HG03175 (cell line): ENCODE data around the gene VPS25.
A peak's percentile ranks its signal among the peaks of the same experiment; 100 is the strongest.

Experiments
- ATAC-seq: cut with Tn5 transposase; IDR thresholded peaks from one replicate; pipeline ENCODE4 v1.9.1; 2021; ENCODE audit warnings: mild to moderate bottlenecking, moderate library complexity; ENCODE audit not compliant: unreplicated experiment

VPS25 gene

GRCh38 chr17:42792545-42792944 is 19.3 kb downstream of the VPS25 start:
- no peak for ATAC-seq

GRCh38 chr17:42795061-42795460 is 21.8 kb downstream of the VPS25 start:
- no peak for ATAC-seq

GRCh38 chr17:42795465-42795864 is 22.2 kb downstream of the VPS25 start:
- ATAC-seq = no peak

GRCh38 chr17:42796066-42796758 is 23.0 kb downstream of the VPS25 start:
- ATAC-seq = no peak

- no peak for ATAC-seq
Observed at GRCh38 chr17:42797067-42798007, 24.1 kb downstream of the VPS25 start.

GRCh38 chr17:42798011-42798382 is 24.7 kb downstream of the VPS25 start:
- ATAC-seq = no peak

- peak; percentile 89 for ATAC-seq
Observed at GRCh38 chr17:42798383-42799380, 25.4 kb downstream of the VPS25 start, which contains the start of the genes CNTD1 and COA3. Gene CNTD1, plus strand, starts transcription at chr17:42798861. Its CDS starts 207 bp downstream, at chr17:42799068. Gene COA3, minus strand, starts transcription at chr17:42798704. Its CDS starts 23 bp downstream, at chr17:42798681.

- no peak for ATAC-seq
Observed at GRCh38 chr17:42803074-42803883, 30.0 kb downstream of the VPS25 start.

- ATAC-seq = no peak
Observed at GRCh38 chr17:42804918-42805367, 31.7 kb downstream of the VPS25 start.

GRCh38 chr17:42806249-42806648 is 33.0 kb downstream of the VPS25 start:
- ATAC-seq = no peak

GRCh38 chr17:42809250-42809649 is 36.0 kb downstream of the VPS25 start:
- no peak for ATAC-seq

- ATAC-seq = no peak
Observed at GRCh38 chr17:42814633-42815399, 41.6 kb downstream of the VPS25 start.

- ATAC-seq = no peak
Observed at GRCh38 chr17:42817866-42818265, 44.6 kb downstream of the VPS25 start.

- no peak for ATAC-seq
Observed at GRCh38 chr17:42818379-42818778, 45.1 kb downstream of the VPS25 start.

- no peak for ATAC-seq
Observed at GRCh38 chr17:42819939-42820535, 46.8 kb downstream of the VPS25 start.

- no peak for ATAC-seq
Observed at GRCh38 chr17:42821176-42821575, 47.9 kb downstream of the VPS25 start.

GRCh38 chr17:42827472-42827871 is 54.2 kb downstream of the VPS25 start:
- ATAC-seq = no peak
